ENCODE results near the gene TMEM196. TPM values are rescaled to one million over a fixed set of nuclear protein-coding genes. Genes with fewer than 3 reads are reported as not detected.

Gene TMEM196
- total and polyA plus RNA-seq, 4 donors = not detected

DNA sequence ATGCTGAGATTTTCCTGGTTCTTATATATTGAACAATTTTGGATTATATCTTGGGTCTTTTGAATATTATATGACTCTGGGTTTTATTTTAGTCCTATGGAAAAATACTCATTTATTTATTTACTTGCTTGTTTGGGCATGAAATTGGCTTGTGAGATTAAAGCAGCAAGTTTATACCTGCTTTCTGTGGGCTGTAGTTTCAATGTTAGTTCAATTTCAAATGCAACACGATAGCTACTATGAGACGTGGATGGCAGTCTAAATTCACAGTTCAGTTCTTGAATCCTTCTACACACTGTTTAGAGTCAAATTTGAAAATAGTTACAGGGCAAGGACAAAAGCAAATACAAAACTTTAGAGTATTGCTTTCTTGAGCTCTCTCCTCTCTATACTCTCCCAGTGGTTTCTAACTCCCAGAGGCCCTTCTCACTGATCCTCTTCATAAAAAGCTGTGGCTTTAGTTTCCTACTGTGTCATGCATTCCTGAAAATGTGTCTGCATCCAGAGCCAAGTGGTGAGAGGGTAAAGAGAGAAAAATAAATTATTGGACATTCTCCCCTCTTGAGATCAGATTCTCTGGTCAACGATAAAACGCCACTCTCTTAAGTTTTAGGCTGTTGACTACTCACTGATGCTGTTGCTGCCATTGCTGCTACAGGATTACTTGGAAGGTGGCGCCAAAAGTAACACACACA lies 99.0 kb downstream of the TMEM196 start:
- WGBS = 71% methylated on average over 5 of the region's 5 CpGs
- H3K27me3 ChIP-seq (ENCODE audit: control insufficient read depth in 4 of 4, insufficient read depth in 4 of 4, low read length in 3 of 4) = peaks cover 0 to 4% (median 0%) of the 10 kb centered on the region in 4 donors
- H3K27ac ChIP-seq (ENCODE audit: low read depth in 1 of 2, low read length in 2 of 2) = no peak overlapping the region
- H3K36me3 ChIP-seq (ENCODE audit: control insufficient read depth in 4 of 4, insufficient read depth in 3 of 4, low read depth in 1 of 4, low read length in 3 of 4) = no peaks in the 10 kb centered on the region
- no peak for DNase-seq (ENCODE audit: low spot score)
- no peak overlapping the region for H3K9ac ChIP-seq (ENCODE audit: low read depth in 1 of 2, low read length in 2 of 2)
- TF ChIP-seq RXRA (IDR thresholded peaks at IDR 0.05) = no peak
- no peak for TF ChIP-seq RAD21 (IDR thresholded peaks at IDR 0.05)
- TF ChIP-seq TAF1 (conservative IDR thresholded peaks at IDR 0.05) = no peak
- TF ChIP-seq GABPA (IDR thresholded peaks at IDR 0.05 in 1 of 2, conservative IDR thresholded peaks at IDR 0.05 in 1 of 2) = no peak
- TF ChIP-seq NR2F2 (IDR thresholded peaks at IDR 0.05) = no peak
- TF ChIP-seq, protein P1, sequence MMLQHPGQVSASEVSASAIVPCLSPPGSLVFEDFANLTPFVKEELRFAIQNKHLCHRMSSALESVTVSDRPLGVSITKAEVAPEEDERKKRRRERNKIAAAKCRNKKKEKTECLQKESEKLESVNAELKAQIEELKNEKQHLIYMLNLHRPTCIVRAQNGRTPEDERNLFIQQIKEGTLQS (IDR thresholded peaks at IDR 0.05) = no peak
- TF ChIP-seq, protein P2, sequence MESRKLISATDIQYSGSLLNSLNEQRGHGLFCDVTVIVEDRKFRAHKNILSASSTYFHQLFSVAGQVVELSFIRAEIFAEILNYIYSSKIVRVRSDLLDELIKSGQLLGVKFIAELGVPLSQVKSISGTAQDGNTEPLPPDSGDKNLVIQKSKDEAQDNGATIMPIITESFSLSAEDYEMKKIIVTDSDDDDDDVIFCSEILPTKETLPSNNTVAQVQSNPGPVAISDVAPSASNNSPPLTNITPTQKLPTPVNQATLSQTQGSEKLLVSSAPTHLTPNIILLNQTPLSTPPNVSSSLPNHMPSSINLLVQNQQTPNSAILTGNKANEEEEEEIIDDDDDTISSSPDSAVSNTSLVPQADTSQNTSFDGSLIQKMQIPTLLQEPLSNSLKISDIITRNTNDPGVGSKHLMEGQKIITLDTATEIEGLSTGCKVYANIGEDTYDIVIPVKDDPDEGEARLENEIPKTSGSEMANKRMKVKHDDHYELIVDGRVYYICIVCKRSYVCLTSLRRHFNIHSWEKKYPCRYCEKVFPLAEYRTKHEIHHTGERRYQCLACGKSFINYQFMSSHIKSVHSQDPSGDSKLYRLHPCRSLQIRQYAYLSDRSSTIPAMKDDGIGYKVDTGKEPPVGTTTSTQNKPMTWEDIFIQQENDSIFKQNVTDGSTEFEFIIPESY (IDR thresholded peaks at IDR 0.05) = no peak
- TF ChIP-seq JUND (IDR thresholded peaks at IDR 0.05) = no peak
- TF ChIP-seq, protein P3, sequence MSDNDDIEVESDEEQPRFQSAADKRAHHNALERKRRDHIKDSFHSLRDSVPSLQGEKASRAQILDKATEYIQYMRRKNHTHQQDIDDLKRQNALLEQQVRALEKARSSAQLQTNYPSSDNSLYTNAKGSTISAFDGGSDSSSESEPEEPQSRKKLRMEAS (IDR thresholded peaks at IDR 0.05) = no peak
- TF ChIP-seq, protein P4, sequence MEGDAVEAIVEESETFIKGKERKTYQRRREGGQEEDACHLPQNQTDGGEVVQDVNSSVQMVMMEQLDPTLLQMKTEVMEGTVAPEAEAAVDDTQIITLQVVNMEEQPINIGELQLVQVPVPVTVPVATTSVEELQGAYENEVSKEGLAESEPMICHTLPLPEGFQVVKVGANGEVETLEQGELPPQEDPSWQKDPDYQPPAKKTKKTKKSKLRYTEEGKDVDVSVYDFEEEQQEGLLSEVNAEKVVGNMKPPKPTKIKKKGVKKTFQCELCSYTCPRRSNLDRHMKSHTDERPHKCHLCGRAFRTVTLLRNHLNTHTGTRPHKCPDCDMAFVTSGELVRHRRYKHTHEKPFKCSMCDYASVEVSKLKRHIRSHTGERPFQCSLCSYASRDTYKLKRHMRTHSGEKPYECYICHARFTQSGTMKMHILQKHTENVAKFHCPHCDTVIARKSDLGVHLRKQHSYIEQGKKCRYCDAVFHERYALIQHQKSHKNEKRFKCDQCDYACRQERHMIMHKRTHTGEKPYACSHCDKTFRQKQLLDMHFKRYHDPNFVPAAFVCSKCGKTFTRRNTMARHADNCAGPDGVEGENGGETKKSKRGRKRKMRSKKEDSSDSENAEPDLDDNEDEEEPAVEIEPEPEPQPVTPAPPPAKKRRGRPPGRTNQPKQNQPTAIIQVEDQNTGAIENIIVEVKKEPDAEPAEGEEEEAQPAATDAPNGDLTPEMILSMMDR (IDR thresholded peaks at IDR 0.05; ENCODE audit: low read depth, low read length, missing input control) = no peak
- TF ChIP-seq, protein P5, sequence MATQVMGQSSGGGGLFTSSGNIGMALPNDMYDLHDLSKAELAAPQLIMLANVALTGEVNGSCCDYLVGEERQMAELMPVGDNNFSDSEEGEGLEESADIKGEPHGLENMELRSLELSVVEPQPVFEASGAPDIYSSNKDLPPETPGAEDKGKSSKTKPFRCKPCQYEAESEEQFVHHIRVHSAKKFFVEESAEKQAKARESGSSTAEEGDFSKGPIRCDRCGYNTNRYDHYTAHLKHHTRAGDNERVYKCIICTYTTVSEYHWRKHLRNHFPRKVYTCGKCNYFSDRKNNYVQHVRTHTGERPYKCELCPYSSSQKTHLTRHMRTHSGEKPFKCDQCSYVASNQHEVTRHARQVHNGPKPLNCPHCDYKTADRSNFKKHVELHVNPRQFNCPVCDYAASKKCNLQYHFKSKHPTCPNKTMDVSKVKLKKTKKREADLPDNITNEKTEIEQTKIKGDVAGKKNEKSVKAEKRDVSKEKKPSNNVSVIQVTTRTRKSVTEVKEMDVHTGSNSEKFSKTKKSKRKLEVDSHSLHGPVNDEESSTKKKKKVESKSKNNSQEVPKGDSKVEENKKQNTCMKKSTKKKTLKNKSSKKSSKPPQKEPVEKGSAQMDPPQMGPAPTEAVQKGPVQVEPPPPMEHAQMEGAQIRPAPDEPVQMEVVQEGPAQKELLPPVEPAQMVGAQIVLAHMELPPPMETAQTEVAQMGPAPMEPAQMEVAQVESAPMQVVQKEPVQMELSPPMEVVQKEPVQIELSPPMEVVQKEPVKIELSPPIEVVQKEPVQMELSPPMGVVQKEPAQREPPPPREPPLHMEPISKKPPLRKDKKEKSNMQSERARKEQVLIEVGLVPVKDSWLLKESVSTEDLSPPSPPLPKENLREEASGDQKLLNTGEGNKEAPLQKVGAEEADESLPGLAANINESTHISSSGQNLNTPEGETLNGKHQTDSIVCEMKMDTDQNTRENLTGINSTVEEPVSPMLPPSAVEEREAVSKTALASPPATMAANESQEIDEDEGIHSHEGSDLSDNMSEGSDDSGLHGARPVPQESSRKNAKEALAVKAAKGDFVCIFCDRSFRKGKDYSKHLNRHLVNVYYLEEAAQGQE (IDR thresholded peaks at IDR 0.05) = no peak
- no peak for TF ChIP-seq HNF4A (conservative IDR thresholded peaks at IDR 0.05)
- TF ChIP-seq FOXA1 (IDR thresholded peaks at IDR 0.05) = no peak
- H3K4me3 ChIP-seq (ENCODE audit: low read depth in 1 of 3, low read length in 3 of 3) = no peak overlapping the region
- H3K4me1 ChIP-seq (ENCODE audit: control insufficient read depth in 4 of 4, insufficient read depth in 4 of 4, low read length in 3 of 4) = no peaks in the 10 kb centered on the region
- H3K9me3 ChIP-seq (ENCODE audit: control insufficient read depth in 4 of 4, low read length in 3 of 4) = no peaks in the 10 kb centered on the region

DNA sequence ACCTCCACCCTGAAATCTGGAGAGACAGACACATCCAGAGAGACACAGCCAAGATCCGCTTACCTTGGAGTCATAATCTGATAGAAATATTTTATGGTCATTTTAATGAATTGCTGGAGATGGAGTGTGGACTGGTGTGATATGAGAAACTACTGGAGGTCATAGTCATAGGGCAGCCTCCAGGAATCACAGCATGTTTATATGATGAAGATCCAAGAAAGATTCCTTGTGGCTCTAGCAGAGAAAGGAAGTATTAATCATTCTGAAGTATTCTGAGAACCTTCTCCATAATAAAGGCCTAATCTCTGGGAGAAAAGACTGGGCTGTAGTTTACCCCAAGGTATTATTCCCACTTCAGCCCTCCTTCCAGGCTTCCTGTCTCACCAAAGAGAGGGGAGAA lies 102.6 kb downstream of the TMEM196 start:
- H3K9me3 ChIP-seq (ENCODE audit: control insufficient read depth in 4 of 4, low read length in 3 of 4) = no peaks in the 10 kb centered on the region
- TF ChIP-seq, protein P1 (IDR thresholded peaks at IDR 0.05) = no peak
- TF ChIP-seq HNF4G (IDR thresholded peaks at IDR 0.05) = no peak
- TF ChIP-seq, protein P4 (IDR thresholded peaks at IDR 0.05; ENCODE audit: low read depth, low read length, missing input control) = no peak
- no peak for TF ChIP-seq EGR1 (IDR thresholded peaks at IDR 0.05; ENCODE audit: low read depth in 2 of 2)
- H3K9ac ChIP-seq (ENCODE audit: low read depth in 1 of 2, low read length in 2 of 2) = no peak overlapping the region
- H3K4me3 ChIP-seq (ENCODE audit: low read depth in 1 of 3, low read length in 3 of 3) = no peak overlapping the region
- H3K36me3 ChIP-seq (ENCODE audit: control insufficient read depth in 4 of 4, insufficient read depth in 3 of 4, low read depth in 1 of 4, low read length in 3 of 4) = no peaks in the 10 kb centered on the region
- peaks cover 0 to 4% (median 0%) of the 10 kb centered on the region in 4 donors for H3K27me3 ChIP-seq (ENCODE audit: control insufficient read depth in 4 of 4, insufficient read depth in 4 of 4, low read length in 3 of 4)
- DNase-seq (ENCODE audit: low spot score) = no peak
- no peaks in the 10 kb centered on the region for H3K4me1 ChIP-seq (ENCODE audit: control insufficient read depth in 4 of 4, insufficient read depth in 4 of 4, low read length in 3 of 4)
- 91% methylated on average over 1 of the region's 1 CpG for WGBS
- no peak overlapping the region for H3K27ac ChIP-seq (ENCODE audit: low read depth in 1 of 2, low read length in 2 of 2)
